Esophagus squamous epithelium (tissue), 5 donors: ENCODE results near the gene MOSMO. TPM values are rescaled to one million over a fixed set of nuclear protein-coding genes. Genes with fewer than 3 reads are reported as not detected.

ENCODE experiments used
- DNase-seq: peaks from one replicate; lab custom pipeline; 2025; lab: John Stamatoyannopoulos, UW
- H3K27ac ChIP-seq, 4 donors: fragments of 200-600 bp; sonication (generic); one replicate each; pipeline ENCODE4 v1.5.1; 2016 to 2019; ENCODE audit warnings: mild to moderate bottlenecking in 1 of 4
- H3K27me3 ChIP-seq, 4 donors: fragments of 200-600 bp; sonication (generic); 1 replicate in 3 of 4; 2 replicates in 1 of 4; pipeline versions ENCODE4 v1.5.1 to v1.6.0; 2017 to 2021; ENCODE audit warnings: antibody characterized with exemption in 1 of 4
- H3K36me3 ChIP-seq, 3 donors: fragments of 200-600 bp; sonication (generic); one replicate each; pipeline ENCODE4 v1.5.1; 2016 to 2019
- H3K4me1 ChIP-seq, 3 donors: fragments of 200-600 bp; sonication (generic); one replicate each; pipeline ENCODE4 v1.5.1; 2017 to 2019
- H3K4me3 ChIP-seq, 4 donors: fragments of 200-600 bp; sonication (generic); 1 replicate in 3 of 4; 2 replicates in 1 of 4; pipeline ENCODE4 v1.5.1; 2016 to 2019; ENCODE audit warnings: mild to moderate bottlenecking in 2 of 4, moderate library complexity in 1 of 4
- H3K9me3 ChIP-seq, 3 donors: fragments of 200-600 bp; sonication (generic); one replicate each; pipeline ENCODE4 v1.5.1; 2016 to 2019
- POLR2A ChIP-seq, 4 donors: fragments of 450-650 bp; IDR thresholded peaks; one replicate each; pipeline ENCODE4 v1.6.1; 2017; ENCODE audit warnings: antibody characterized with exemption in 4 of 4, mild to moderate bottlenecking in 4 of 4, moderate library complexity in 3 of 4
- WGBS, 2 donors: methylation state at CpG; one replicate each; pipeline ENCODE4 v1.1.5; 2018; 5-methylcytosine and 5-hydroxymethylcytosine counted together
- intact Hi-C: fragments of 100-400 bp; cut with DNase I; formaldehyde crosslinking; loops from one replicate; pipeline ENCODE4 v1.15.0; 2022
- total RNA-seq, 4 donors: library from RNA; depleted of rRNA; stranded (reverse); fragments of >200 nt; gene quantifications; one replicate each; pipeline ENCODE4 v1.1.0, GENCODE V29; 2016
- TF ChIP-seq, protein P1 (sequence below), 6 experiments: fragments of 450-650 bp in 4 of 6; fragments of 200-600 bp in 2 of 6; sonication (generic) in 2 of 6; IDR thresholded peaks; one replicate each; pipeline ENCODE4 v1.5.1; 2016 to 2019; ENCODE audit warnings: antibody characterized with exemption in 6 of 6, mild to moderate bottlenecking in 4 of 6, moderate library complexity in 4 of 6
- donor health status: DM: yes; HTN: yes; CAD: no.

Gene MOSMO
- total RNA-seq, 4 donors from 2014 or later = 4.5 to 18.9 (median 12.5) TPM

DNA sequence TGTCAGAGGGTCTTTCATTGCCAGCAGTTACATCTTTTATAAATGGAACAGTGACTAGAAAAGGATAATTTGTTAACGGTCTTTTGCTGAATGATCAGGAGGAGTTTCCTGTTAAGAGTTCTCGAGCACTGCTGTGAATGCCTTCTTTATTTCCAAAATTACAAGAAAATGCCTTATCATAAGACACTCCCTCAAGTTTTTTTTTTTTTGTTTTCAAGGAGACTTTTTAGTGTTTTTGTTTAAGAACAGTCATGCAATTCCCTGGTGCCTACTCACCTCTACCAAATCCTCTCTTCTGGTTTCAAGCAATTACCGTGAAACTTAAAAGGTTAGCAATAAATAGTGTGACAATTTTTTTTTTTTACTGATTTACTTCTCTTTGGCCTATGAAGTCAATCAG is 65.4 kb downstream of the MOSMO start:
- Histone ChIP-seq H3K4me3 (no peak overlapping the region), H3K36me3 (peaks cover 0 to 6% (median 0%) of the 10 kb centered on the region in 3 donors), H3K4me1 (peaks cover 4 to 32% (median 14%) of the 10 kb centered on the region in 3 donors), H3K27me3 (no peaks in the 10 kb centered on the region), H3K27ac (no peak overlapping the region), H3K9me3 (no peaks in the 10 kb centered on the region)
- TF ChIP-seq, protein P1, sequence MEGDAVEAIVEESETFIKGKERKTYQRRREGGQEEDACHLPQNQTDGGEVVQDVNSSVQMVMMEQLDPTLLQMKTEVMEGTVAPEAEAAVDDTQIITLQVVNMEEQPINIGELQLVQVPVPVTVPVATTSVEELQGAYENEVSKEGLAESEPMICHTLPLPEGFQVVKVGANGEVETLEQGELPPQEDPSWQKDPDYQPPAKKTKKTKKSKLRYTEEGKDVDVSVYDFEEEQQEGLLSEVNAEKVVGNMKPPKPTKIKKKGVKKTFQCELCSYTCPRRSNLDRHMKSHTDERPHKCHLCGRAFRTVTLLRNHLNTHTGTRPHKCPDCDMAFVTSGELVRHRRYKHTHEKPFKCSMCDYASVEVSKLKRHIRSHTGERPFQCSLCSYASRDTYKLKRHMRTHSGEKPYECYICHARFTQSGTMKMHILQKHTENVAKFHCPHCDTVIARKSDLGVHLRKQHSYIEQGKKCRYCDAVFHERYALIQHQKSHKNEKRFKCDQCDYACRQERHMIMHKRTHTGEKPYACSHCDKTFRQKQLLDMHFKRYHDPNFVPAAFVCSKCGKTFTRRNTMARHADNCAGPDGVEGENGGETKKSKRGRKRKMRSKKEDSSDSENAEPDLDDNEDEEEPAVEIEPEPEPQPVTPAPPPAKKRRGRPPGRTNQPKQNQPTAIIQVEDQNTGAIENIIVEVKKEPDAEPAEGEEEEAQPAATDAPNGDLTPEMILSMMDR (IDR thresholded peaks at IDR 0.05) = no peak
- no peak for TF ChIP-seq POLR2A (IDR thresholded peaks at IDR 0.05)
- no peak for DNase-seq
- intact Hi-C loops = loop anchor here (5.0 kb wide), 1 partner anchor 71 kb away; the partner anchor contains the start of gene PDZD9
- WGBS, 2 donors = 77 to 83% methylated on average over 3 of the region's 3 CpGs

DNA sequence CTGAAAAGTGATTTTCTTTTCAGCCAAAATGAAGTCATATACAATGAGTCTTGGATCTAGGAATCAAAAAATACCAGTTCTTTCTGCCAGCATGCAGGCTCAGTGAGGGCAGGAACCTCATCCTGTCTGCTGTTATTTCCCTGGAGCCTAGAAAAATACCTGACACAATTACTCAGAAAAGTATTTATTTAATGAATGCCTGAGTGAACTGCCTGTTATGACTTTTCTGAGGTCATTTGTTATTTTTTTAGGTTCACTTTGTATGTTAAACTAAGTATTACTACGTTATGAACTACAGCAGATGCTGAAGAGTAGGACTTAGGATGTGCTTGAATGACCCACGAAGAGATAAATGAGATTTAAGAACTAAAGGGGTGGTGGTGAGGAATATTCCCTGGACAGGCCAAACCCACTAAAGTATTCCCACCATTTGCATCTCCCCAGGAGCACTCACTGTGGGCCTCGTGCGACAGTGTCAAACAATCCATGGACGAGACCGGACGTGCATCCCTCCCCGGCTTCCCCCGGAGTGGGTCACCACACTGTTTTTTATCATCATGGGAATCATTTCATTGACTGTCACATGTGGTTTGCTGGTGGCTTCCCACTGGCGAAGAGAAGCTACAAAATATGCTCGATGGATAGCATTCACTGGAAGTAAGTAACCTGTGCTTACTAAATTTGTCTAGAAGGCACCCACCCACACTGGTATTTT is 67.3 kb downstream of the MOSMO start:
- no peaks in the 10 kb centered on the region for H3K27me3 ChIP-seq
- intact Hi-C loops = no loop called here
- no peaks in the 10 kb centered on the region for H3K9me3 ChIP-seq
- no peak overlapping the region for H3K27ac ChIP-seq
- WGBS, 2 donors = 83 to 88% methylated on average over 11 of the region's 11 CpGs
- DNase-seq = no peak
- peaks cover 0 to 12% (median 0%) of the 10 kb centered on the region in 3 donors for H3K36me3 ChIP-seq
- no peak for TF ChIP-seq POLR2A (IDR thresholded peaks at IDR 0.05)
- TF ChIP-seq, protein P1 (IDR thresholded peaks at IDR 0.05) = no peak
- no peak overlapping the region for H3K4me3 ChIP-seq
- H3K4me1 ChIP-seq = peaks cover 4 to 22% (median 12%) of the 10 kb centered on the region in 3 donors

DNA sequence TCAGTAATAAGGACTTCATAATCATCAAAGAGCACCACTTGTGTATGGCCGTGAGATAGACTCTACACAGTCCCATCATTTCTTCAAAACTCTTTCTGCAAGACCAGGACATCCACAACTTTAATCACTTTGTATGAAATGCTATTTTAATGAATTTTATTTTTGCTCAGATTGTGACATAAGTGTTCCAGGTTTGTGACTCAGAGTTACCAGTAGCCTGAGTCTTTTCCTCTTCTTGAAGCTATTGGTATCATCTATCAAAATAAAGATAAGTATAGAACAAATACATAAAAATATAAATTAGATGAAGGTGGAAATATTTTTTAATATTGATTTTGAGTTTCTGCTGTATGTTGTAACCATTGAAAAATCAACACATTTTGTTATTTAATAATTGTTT is 67.9 kb downstream of the MOSMO start:
- H3K36me3 ChIP-seq = peaks cover 0 to 14% (median 0%) of the 10 kb centered on the region in 3 donors
- H3K4me1 ChIP-seq = peaks cover 4 to 17% (median 6%) of the 10 kb centered on the region in 3 donors
- TF ChIP-seq POLR2A (IDR thresholded peaks at IDR 0.05) = no peak
- TF ChIP-seq, protein P1 (IDR thresholded peaks at IDR 0.05) = no peak
- no peaks in the 10 kb centered on the region for H3K27me3 ChIP-seq
- intact Hi-C loops = no loop called here
- H3K27ac ChIP-seq = no peak overlapping the region
- H3K9me3 ChIP-seq = no peaks in the 10 kb centered on the region
- no peak overlapping the region for H3K4me3 ChIP-seq
- no peak for DNase-seq
- 87 to 100% methylated on average over 1 of the region's 1 CpG for WGBS, 2 donors

DNA sequence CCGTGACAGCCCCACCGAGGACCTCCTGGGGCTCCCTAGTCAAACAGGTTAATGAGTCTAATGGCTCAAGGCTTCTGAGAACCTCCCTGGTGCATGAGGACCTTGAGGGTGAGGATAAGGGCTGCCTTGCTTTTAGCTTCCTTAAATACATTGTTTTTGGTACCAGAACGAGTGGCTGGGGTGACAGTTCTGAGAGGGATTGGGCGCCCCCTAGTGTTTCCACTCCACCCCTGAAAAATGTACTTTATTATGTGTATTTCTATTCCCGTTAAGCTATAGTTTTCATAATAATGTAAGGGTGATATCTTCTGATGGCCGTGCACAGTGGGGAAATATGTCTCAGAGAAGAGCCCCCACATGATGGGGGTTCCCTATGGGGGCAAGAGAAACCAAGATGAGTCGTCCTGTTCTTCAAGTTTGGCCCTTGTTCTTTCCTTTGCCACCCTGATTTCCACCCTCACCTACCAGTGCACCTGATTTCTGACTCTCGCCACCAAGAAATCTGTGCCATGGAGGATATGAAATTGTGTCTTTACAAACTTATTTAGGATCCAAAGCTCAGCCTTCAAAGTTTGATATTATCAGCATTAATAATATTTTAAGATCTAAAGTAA is 69.9 kb downstream of the MOSMO start:
- intact Hi-C loops = no loop called here
- DNase-seq = no peak
- Histone ChIP-seq H3K27me3 (no peaks in the 10 kb centered on the region), H3K36me3 (peaks cover 0 to 14% (median 0%) of the 10 kb centered on the region in 3 donors), H3K27ac (no peak overlapping the region), H3K4me1 (peaks cover 0 to 7% (median 0%) of the 10 kb centered on the region in 3 donors), H3K9me3 (no peaks in the 10 kb centered on the region), H3K4me3 (no peak overlapping the region)
- no peak for TF ChIP-seq POLR2A (IDR thresholded peaks at IDR 0.05)
- TF ChIP-seq, protein P1 (IDR thresholded peaks at IDR 0.05) = peak; percentile 66 to 87 (median 79)
- 36 to 42% methylated on average over 8 of the region's 8 CpGs for WGBS, 2 donors

DNA sequence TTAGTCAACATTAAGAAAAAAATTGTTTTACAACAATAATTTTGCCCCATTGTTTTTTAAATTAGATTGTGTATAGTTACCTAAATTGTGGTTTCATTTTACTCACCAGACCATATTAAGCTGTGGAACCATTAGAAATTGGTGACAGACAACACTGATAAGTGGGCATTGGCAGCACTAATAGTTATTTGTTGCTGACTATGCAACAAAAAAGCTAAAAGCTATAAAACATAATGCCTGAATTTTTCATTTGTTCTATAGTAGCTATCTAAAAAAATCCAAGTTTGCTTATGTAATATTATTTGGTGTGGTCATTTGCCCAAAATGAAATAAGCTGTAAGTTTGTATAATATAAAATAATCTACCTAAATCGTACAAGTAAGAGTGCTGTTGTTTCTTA is 70.7 kb downstream of the MOSMO start:
- H3K9me3 ChIP-seq = no peaks in the 10 kb centered on the region
- no peak for DNase-seq
- no peak overlapping the region for H3K27ac ChIP-seq
- no peaks in the 10 kb centered on the region for H3K27me3 ChIP-seq
- 78 to 89% methylated on average over 1 of the region's 1 CpG for WGBS, 2 donors
- H3K36me3 ChIP-seq = peaks cover 0 to 14% (median 0%) of the 10 kb centered on the region in 3 donors
- H3K4me3 ChIP-seq = no peak overlapping the region
- intact Hi-C loops = no loop called here
- TF ChIP-seq POLR2A (IDR thresholded peaks at IDR 0.05) = no peak
- TF ChIP-seq, protein P1 (IDR thresholded peaks at IDR 0.05) = no peak
- H3K4me1 ChIP-seq = peaks cover 0 to 7% (median 0%) of the 10 kb centered on the region in 3 donors
